ENCODE measurements around the gene NMNAT3.

DNA sequence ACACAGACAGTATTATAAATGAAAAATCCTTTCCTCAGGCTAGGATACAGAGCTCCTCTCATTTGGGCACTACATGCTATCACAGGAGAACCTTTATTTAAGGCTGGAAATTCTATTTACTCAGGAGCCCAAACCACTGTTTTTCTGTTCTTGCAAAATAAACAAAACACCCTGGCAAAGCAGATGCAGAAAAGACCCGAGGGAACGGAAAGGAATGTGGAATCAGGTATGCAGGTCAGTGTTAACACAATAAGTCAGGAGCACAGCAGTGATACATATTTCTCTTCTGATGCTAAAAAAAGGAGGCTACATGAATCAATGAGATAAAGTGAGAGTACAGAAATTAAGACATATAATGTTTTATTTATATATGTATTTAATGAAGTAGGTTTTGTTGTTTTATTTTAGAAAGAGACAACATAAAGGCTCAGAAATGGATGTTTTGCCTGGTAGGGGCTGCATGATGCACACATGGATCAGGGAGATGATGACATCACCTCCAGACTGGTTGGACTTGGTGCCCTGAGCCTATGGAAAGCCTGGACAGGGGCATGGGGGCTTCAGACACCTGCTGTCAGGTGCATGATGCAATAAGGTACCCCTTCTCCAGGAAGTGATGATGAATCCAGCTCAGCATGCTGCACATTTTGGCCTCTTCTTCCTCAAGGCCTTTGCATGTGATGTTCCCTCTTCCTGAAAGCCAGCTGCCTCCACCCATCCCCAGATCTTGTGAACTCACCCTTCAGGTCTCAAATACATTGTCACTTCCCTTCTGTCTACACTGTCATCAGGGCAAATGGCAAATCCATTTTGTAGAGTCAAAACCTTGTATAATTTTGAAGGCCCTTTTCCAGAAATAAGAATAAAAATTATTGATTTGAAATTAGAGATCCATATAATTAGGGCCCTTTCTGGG is 119.2 kb downstream of the NMNAT3 start:
- TF ChIP-seq, protein P1, sequence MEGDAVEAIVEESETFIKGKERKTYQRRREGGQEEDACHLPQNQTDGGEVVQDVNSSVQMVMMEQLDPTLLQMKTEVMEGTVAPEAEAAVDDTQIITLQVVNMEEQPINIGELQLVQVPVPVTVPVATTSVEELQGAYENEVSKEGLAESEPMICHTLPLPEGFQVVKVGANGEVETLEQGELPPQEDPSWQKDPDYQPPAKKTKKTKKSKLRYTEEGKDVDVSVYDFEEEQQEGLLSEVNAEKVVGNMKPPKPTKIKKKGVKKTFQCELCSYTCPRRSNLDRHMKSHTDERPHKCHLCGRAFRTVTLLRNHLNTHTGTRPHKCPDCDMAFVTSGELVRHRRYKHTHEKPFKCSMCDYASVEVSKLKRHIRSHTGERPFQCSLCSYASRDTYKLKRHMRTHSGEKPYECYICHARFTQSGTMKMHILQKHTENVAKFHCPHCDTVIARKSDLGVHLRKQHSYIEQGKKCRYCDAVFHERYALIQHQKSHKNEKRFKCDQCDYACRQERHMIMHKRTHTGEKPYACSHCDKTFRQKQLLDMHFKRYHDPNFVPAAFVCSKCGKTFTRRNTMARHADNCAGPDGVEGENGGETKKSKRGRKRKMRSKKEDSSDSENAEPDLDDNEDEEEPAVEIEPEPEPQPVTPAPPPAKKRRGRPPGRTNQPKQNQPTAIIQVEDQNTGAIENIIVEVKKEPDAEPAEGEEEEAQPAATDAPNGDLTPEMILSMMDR (IDR thresholded peaks at IDR 0.05): no peak
- no peak for TF ChIP-seq EZH2phosphoT487 (IDR thresholded peaks at IDR 0.05; ENCODE audit: borderline replicate concordance, low read depth)
- TF ChIP-seq FOXJ3 (CRISPR knock-in tag; IDR thresholded peaks at IDR 0.05): no peak
- TF ChIP-seq TAF1 (IDR thresholded peaks at IDR 0.05; ENCODE audit: borderline replicate concordance, low read depth, low read length): no peak
- TF ChIP-seq, protein P2, sequence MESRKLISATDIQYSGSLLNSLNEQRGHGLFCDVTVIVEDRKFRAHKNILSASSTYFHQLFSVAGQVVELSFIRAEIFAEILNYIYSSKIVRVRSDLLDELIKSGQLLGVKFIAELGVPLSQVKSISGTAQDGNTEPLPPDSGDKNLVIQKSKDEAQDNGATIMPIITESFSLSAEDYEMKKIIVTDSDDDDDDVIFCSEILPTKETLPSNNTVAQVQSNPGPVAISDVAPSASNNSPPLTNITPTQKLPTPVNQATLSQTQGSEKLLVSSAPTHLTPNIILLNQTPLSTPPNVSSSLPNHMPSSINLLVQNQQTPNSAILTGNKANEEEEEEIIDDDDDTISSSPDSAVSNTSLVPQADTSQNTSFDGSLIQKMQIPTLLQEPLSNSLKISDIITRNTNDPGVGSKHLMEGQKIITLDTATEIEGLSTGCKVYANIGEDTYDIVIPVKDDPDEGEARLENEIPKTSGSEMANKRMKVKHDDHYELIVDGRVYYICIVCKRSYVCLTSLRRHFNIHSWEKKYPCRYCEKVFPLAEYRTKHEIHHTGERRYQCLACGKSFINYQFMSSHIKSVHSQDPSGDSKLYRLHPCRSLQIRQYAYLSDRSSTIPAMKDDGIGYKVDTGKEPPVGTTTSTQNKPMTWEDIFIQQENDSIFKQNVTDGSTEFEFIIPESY (IDR thresholded peaks at IDR 0.05; ENCODE audit: borderline replicate concordance, low read depth): no peak
- TF ChIP-seq, protein P3, sequence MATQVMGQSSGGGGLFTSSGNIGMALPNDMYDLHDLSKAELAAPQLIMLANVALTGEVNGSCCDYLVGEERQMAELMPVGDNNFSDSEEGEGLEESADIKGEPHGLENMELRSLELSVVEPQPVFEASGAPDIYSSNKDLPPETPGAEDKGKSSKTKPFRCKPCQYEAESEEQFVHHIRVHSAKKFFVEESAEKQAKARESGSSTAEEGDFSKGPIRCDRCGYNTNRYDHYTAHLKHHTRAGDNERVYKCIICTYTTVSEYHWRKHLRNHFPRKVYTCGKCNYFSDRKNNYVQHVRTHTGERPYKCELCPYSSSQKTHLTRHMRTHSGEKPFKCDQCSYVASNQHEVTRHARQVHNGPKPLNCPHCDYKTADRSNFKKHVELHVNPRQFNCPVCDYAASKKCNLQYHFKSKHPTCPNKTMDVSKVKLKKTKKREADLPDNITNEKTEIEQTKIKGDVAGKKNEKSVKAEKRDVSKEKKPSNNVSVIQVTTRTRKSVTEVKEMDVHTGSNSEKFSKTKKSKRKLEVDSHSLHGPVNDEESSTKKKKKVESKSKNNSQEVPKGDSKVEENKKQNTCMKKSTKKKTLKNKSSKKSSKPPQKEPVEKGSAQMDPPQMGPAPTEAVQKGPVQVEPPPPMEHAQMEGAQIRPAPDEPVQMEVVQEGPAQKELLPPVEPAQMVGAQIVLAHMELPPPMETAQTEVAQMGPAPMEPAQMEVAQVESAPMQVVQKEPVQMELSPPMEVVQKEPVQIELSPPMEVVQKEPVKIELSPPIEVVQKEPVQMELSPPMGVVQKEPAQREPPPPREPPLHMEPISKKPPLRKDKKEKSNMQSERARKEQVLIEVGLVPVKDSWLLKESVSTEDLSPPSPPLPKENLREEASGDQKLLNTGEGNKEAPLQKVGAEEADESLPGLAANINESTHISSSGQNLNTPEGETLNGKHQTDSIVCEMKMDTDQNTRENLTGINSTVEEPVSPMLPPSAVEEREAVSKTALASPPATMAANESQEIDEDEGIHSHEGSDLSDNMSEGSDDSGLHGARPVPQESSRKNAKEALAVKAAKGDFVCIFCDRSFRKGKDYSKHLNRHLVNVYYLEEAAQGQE (IDR thresholded peaks at IDR 0.05; ENCODE audit: low read depth, low read length): no peak
- TF ChIP-seq, protein P4, sequence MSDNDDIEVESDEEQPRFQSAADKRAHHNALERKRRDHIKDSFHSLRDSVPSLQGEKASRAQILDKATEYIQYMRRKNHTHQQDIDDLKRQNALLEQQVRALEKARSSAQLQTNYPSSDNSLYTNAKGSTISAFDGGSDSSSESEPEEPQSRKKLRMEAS (IDR thresholded peaks at IDR 0.05; ENCODE audit: low read depth): no peak
- TF ChIP-seq, protein P5, sequence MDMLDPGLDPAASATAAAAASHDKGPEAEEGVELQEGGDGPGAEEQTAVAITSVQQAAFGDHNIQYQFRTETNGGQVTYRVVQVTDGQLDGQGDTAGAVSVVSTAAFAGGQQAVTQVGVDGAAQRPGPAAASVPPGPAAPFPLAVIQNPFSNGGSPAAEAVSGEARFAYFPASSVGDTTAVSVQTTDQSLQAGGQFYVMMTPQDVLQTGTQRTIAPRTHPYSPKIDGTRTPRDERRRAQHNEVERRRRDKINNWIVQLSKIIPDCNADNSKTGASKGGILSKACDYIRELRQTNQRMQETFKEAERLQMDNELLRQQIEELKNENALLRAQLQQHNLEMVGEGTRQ (IDR thresholded peaks at IDR 0.05; ENCODE audit: borderline replicate concordance, low read depth, low read length): no peak
- TF ChIP-seq, protein P6, sequence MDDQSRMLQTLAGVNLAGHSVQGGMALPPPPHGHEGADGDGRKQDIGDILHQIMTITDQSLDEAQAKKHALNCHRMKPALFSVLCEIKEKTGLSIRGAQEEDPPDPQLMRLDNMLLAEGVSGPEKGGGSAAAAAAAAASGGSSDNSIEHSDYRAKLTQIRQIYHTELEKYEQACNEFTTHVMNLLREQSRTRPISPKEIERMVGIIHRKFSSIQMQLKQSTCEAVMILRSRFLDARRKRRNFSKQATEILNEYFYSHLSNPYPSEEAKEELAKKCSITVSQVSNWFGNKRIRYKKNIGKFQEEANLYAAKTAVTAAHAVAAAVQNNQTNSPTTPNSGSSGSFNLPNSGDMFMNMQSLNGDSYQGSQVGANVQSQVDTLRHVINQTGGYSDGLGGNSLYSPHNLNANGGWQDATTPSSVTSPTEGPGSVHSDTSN (IDR thresholded peaks at IDR 0.05): no peak
- no peak for TF ChIP-seq RAD21 (IDR thresholded peaks at IDR 0.05; ENCODE audit: low read length)
- TF ChIP-seq ELF1 (IDR thresholded peaks at IDR 0.05): no peak
